GM18867 (cell line): ENCODE measurements around the gene HDAC8.
"Not testable (repeated sequence)": the region's sequence is repeated elsewhere in the genome, so short reads cannot be mapped to it uniquely, and the experiment has no call there.

ENCODE experiments used
- ATAC-seq: cut with Tn5 transposase; IDR thresholded peaks from one replicate; pipeline ENCODE4 v1.9.1; 2021; ENCODE audit warnings: mild to moderate bottlenecking, moderate library complexity; ENCODE audit not compliant: unreplicated experiment

HDAC8 gene

DNA sequence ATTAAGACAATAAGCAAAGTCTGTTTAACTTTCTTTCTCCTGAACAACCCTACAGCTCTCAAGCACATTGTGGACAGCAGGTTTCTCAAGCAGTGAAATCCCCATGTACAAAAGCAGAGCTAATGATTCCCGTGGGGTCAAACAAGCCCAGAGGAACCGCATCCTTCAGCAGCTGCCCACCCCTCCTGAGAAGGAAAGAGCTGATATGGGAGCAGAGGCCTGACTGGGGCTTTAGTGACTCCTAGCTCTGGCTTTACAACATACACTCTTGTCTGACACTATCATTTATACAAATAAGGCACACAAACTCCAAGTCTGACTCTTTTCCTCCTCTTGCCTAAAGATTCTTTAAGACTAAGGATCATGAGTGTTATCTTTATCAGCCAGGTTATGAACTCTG, 32.8 kb downstream of the HDAC8 start:
- no peak for ATAC-seq

DNA sequence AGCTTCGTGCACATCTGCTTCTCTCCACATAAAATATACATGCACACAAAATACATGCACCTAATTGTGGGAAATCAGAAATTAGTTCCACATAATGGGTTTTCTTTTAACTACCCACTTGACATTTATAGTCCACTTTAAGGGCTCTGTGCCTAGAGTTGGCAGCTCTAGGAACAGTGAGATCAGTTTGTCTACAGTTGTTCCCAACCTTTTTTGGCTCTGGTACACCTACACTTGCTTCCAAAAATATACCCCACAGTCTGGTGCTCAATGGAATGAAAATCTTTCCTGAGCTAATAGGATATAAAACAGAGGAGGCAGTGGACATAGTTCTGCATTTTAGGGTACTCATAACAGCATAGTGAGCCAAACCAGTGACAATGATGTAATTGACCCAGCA, 36.1 kb downstream of the HDAC8 start:
- ATAC-seq: no peak

GRCh38 chrX:72532366-72532765, 40.3 kb downstream of the HDAC8 start:
- no peak for ATAC-seq

DNA sequence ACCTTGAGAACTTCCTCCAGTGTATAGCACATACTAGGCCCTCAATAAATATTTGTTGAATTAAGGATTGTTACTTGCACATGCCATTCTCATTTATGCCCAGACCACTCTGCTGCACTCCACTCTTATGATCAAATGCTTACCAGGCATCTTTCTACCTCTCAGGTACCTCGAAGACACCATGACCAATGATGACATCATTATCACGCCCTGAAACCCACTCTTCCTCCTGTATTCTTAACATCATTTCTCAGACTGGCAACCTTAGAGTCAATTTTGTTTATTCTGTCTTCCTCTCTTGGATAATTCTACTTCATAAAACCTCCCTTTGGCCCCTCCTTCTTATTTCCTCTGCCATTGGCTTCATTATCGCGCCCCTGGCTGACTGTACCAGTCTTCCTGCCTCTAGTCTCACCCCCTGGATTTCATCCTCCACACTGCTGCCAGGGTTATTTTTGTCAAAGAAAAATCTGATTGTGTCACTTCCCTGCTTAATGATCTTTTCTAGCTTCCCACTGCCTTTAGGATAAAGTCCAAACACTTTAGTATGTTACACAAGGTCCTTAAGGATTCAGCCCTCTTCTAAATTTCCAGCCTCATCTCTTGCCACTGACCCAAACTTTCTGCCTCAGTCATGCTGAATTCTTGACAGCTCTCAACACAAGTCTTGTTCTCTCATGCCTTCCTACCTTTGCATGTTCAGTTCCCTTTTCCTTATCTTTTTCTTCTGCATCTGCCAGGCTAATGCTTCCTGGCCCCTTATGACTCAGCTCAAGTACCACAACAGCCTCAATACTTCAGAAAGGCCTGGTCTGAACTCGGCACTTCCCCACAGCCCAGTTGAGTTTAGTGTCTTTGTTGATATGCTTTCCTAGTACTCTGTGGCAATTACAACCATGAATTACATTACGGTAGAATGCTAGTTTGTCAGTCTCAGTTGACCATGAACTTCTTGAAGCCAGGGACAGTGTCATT, 45.8 kb downstream of the HDAC8 start:
- no peak for ATAC-seq

GRCh38 chrX:72498782-72499181, 73.9 kb downstream of the HDAC8 start:
- ATAC-seq: peak; percentile 74

DNA sequence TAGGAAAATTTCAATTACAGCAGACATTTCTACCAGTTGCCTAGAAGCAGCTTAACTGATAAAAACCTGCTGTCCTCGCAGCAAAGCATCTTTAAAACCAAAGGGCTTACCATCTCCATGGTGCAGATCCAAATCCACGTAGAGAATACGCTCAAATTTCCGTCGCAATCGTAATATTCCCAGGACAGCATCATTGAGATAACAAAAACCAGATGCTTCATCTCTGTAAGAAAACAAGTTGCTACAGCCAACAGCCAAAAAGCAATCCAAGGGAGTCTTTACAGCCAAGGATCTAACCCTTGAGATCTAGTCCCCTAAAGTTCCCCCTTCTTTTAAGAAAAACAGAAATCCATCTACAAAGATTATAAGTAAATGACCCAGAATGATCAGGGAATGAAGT, 77.6 kb downstream of the HDAC8 start:
- no peak for ATAC-seq

DNA sequence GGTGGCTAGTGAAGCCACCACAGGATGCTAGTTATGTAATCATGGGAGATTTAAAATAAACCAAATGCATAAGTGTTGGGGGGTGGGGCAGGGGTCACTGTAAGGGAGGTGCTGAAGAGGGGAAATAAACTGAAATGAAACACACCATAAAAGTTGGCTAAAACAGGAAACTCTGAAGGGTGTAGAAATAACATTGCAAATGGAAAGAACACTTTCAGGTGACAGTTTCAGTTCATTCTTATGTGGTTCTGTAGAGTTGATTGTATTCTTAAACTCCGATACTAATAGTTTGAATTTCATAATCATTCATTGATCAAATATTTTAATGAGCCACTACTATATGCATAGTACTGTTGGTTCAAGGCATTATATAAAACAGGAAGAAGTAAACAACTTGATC, 80.1 kb downstream of the HDAC8 start:
- peak; percentile 91 for ATAC-seq

DNA sequence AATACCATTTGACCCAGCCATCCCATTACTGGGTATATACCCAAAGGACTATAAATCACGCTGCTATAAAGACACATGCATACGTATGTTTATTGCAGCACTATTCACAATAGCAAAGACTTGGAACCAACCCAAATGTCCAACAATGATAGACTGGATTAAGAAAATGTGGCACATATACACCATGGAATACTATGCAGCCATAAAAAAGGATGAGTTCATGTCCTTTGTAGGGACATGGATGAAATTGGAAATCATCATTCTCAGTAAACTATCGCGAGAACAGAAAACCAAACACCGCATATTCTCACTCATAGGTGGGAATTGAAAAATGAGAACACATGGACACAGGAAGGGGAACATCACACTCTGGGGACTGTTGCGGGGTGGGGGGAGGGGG, 82.4 kb downstream of the HDAC8 start:
- not testable (repeated sequence) for ATAC-seq

DNA sequence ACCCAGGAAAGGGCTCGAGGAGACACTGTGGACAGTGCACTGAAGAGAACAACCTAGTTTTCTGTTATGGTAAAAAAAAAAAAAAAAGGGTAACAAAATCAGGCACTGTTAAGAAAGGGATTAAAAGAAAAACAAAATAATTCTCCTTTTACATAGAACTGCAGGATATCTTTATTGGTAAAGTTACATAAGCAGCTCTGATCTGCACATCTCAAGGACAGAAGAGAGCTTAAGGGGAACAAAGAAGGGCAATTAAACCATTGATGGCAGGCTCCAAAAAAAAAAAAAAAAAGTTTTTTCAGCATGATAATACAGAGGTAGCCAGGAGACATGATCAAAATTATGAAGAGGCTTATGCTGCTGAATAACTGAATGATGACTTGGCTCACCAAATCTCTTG, 85.0 kb downstream of the HDAC8 start:
- ATAC-seq: no peak

DNA sequence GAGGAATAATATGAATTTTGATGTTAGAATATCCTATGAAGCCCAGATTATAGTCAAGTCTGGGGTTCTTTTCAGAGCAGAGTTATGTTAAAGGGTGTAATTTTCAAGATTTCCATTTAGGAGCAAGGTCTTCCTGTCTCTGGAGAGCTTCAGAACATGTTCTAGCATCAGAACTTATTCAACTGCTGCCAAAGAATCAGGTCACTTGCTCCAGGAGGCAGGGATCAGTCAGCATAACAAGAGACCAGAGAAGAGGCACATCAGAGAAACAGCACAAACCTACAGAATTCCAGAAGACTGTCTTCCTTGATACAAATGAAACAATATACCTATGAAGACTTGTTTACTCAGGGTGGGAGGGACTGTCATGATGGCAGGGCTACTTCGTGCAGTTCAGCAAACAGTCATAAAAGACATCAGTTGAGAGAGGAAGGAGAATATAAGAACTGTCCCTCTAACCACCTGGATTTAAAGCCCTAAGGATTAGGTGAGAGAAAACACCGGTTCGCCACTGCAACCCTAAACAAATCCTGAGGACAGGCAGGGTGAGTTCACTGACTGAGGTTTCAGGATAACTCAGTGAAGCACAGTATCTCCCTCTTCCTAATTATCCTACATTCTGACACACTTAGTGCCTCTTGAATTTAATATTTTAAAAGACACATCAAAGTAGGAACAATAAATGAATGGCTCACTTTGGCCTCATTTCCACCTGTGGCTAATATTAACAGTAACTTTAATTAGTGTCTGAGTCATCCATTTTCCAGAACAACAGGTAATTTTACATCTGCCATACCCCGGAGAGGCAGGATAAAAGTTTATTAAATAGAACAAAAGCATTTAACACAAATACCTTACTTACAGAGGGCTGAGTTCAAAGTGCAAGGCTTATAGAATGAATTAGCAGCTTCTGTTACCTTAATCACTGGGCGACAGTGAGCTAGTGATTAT, 93.0 kb downstream of the HDAC8 start:
- ATAC-seq: no peak

GRCh38 chrX:72478853-72479252, 93.8 kb downstream of the HDAC8 start:
- no peak for ATAC-seq

GRCh38 chrX:72478351-72478750, 94.3 kb downstream of the HDAC8 start:
- no peak for ATAC-seq

DNA sequence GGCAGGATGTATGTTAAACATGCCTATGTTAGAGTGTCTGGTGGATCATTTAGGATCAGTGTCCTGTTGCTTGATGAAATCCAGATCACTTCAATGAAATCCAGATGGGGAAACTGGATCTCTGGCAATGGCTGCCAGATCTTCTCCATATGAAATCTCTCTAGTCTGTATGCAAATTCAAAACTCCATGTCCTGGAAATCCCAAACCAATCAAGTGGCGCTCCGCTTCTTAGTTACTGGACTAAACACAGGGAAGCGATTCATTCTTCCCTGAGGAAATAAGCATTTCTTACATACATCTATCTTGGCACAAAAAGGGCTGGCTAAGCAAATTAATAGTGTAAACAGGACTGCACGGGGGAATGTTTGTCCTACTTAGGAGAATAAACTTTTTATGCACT, 94.9 kb downstream of the HDAC8 start:
- ATAC-seq: no peak

- no peak for ATAC-seq
Observed at GRCh38 chrX:72477376-72477775, 95.3 kb downstream of the HDAC8 start.

DNA sequence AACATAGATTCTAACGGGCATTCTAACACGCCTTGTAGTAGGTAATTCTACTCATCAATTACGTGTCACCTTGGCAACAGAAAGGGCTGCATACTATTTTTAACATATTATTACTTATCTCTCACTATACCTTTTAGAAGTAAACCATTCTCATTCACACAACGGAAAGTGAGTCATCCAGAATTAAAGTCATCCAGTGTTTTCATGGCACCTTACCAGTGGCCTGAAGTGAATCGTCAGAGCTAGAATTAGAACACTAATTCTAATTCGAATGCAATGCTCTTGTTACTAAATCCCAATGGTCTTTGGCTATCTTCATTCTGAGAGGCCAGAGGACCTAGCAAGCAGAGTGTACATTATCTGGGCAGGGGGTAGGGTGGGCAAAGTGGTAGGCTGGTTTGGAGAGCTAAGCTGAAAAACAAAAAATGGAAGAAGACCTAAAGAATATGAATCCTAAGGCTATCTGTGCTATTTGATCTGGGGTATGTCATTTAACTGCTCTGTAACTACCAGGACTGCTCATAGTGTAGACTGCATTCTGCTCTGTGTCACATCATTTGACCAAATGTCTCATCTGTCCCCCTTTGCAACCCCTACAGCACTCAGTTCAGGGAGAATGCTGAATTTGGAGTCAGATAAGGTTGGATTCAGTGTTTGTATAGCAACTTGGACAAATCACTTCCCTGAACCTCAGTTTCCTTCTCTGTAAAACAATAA, 96.5 kb downstream of the HDAC8 start:
- ATAC-seq: no peak

DNA sequence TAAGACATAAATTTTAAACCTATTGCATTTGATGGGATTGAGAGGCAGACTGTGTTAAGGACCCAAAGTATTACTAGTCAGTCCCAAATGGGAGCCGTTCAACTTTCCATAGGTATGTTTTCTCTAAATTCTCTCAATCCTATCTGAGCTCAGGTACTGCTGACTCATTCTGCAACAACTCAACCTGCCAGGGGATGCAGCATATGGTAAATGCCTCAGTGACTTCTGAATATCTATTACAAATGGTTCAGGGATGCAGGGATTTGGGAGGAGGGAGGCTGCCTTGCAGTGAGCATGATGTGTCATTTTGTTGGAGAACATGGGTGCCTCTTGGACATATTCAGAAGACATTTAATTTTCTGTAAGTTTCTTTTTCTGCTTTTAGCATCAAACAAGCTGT, 97.3 kb downstream of the HDAC8 start:
- ATAC-seq: no peak

GRCh38 chrX:72470532-72471223, 102.0 kb downstream of the HDAC8 start:
- no peak for ATAC-seq

DNA sequence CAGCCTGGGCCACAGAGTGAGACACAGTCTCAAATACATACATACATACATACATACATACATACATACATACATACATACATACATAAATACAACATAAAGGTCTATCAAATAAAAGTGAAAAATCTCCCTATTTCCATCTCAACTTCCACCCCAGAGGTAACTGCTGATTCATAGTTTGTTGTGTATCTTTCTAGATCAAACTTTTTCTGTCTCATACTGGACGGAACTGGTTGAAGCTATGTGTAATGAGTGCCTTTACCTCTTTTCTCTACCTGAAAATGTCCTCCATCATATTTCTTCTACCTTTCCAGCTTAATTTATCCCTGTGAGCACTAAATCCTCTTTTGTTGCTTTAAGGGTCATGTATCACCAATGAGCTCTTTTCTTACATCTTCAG, 102.5 kb downstream of the HDAC8 start:
- no peak for ATAC-seq

- no peak for ATAC-seq
Observed at GRCh38 chrX:72468607-72469006, 104.0 kb downstream of the HDAC8 start.

DNA sequence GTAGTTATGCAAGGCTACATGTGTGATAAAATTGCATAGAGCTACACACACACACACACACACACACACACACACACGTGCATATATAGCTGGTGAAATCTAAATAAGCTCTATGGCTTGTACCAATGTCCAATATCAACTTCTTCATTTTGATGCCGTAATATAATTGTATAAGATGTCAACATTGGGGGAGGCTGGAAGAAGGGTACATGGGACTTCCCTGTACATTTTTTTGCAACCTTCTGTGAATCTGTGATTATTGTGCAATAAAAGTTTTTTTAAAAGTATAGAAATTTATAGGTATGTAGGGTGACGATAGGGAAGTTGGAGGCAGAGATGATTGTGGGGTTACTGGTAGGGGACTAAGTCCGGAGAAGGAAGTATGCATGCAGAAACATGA, 105.5 kb downstream of the HDAC8 start:
- no peak for ATAC-seq
